RCC 7860 (cell line): ENCODE results near the gene UBQLN4.
"Not testable (repeated sequence)": the region's sequence is repeated elsewhere in the genome, so short reads cannot be mapped to it uniquely, and the experiment has no call there.

Experiments
- DNase-seq: peaks from one replicate; pipeline ENCODE4 v3.0.0-alpha.2; 2015; ENCODE audit warnings: low spot score
- FAIRE-seq: peaks from 2 replicates; lab custom pipeline; 2012; peaks lifted over from hg19 to GRCh38; lab: Jason Lieb, UNC

The UBQLN4 gene

DNA sequence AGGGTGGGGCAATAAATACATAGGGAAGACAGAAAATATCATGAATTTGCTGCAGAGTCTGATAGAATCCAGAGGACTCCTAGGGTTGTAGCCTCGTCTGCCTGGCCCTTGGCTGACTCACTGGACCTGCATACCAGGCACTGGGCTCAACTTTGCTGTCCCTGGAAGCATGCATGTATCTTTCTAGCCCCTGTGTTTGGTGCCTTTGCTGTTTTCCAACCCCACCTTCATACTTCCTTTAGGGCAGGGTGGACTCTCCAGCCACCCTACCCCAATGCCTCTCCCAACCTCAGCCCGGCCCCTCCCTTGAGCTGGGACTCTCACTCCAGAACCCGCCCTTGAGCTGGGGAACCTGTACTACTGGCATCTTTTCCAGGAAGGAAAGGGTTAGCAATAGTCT is 8.6 kb upstream of the UBQLN4 start:
- FAIRE-seq (no peak), DNase-seq (no peak)

DNA sequence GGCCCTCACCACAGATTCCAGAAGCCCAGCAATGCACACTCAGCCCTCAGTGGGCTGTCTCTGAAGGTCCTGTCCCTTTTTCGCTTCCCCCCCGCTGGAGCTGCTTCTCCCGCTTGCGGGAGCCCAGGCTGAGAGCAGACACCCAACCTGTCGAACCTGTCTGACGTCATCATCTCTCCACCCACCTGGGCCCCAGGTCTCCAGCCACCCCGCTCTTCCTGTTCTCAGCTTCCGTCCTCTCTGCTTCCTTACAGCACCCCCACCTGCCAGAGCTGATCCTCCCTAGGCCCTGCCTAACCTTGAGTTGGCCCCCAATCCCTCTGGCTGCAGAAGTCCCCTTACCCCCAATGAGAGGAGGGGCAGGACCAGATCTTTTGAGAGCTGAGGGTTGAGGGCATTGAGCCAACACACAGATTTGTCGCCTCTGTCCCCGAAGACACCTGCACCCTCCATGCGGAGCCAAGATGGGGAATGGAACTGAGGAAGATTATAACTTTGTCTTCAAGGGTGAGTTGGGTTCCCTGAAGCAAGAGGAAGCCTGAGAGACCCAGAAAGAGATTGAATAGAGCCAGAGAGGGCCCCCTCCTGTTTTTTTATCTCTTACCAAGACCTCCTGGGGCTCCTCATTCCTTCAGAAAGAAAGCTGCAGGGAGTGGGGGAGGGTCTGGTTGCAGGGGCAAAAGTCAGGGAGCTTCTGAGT is 7.5 kb upstream of the UBQLN4 start, which contains the start of gene RAB25:
RAB25 (plus strand) TSS at position 224 of the 700 bp plus-strand sequence; CDS start at position 465, 241 bp downstream.
- DNase-seq (no peak), FAIRE-seq (no peak)

DNA sequence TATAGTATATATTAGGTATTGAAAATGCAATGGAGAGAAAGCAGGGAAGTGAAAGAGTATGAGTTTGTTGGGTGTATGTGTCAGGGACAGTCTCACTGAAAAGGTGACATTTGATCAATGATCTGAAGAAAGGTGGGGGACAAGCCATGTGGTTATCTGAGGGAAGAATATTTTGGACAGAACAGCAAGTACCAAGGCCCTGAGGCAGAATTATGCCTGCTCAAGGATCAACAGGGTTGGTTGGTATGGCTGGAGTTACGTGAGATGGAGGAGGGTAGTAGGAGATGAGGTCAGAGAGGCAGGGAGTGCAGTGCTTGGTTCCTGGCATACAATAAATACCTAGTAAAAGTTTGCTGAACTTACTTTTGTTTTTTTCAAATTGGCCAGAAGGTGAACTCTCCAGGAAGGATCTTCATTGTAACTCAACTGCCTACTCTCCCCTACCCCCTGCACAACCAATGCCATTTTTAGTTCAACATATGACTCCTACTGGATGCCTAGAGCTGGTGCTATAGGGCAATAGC is 2.8 kb upstream of the UBQLN4 start:
- DNase-seq (no peak), FAIRE-seq (no peak)

DNA sequence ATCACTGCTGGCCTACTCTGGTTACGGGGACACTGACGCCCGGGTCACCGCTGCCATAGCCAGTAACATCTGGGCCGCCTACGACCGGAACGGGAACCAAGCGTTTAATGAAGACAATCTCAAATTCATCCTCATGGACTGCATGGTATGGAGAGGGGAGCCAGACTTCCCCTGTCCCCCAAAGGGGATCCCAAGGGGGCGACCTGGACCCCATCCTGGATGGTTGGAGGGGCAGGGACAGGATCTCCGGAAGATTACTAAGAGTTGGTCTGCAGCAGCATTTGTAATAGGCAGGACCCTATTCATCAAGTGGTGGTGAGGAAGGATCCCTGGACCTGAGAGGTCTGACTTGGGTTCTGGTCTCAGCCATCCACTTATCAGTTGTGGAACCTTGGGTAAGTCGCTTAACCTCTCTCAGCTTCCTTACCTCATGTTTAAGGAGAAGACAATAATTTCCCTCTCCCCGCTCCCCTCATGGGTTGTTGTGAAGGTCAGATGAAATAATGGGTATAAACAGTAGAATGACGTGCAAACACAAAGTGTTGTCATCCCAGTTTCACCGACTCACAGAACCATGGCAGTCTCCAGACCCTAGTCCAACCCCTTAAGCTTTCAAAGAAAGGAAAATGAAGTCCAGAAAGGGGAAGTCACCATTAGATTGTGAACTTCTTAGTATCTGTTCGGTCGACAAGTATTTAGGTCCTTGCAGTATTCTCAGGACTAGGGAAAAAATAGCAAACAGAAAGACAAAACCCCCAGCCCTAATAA is 1.9 kb upstream of the UBQLN4 start:
- FAIRE-seq, result no peak
- DNase-seq, result no peak

DNA sequence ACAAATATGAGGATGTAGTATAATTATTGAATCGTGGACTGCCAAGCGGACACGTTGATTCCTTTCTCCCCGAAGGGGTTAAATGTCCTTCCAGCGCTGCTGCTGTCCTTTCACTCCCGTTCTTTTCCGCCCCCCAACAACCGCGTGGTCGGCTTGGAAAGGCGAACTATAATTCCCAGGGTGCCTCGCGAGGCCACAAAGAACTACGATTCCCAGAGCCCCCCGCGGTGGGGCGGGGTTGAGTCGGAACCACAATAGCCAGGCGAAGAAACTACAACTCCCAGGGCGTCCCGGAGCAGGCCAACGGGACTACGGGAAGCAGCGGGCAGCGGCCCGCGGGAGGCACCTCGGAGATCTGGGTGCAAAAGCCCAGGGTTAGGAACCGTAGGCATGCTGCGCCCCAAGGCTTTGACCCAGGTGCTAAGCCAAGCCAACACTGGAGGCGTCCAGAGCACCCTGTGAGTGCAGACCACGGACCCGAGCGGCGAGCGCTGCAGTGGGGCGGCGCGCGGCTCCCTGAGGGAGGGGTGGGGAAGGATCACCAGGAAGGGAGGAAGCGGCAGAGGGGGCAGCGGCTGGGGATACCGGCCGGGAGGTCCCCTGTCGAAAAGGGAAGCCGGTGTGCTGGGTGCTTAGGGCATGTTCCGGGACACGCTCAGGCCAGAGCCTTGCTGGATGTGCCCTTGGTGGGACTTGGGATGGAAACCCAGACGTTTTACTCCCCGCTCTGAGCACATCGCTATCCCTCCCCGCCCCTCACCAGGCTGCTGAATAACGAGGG is 1.1 kb upstream of the UBQLN4 start, which contains the start of gene LAMTOR2:
LAMTOR2 (plus strand) TSS at position 283 of the 781 bp plus-strand sequence; CDS start at position 391, 108 bp downstream.
- DNase-seq (peak; percentile 94), FAIRE-seq (peak; percentile 83)

DNA sequence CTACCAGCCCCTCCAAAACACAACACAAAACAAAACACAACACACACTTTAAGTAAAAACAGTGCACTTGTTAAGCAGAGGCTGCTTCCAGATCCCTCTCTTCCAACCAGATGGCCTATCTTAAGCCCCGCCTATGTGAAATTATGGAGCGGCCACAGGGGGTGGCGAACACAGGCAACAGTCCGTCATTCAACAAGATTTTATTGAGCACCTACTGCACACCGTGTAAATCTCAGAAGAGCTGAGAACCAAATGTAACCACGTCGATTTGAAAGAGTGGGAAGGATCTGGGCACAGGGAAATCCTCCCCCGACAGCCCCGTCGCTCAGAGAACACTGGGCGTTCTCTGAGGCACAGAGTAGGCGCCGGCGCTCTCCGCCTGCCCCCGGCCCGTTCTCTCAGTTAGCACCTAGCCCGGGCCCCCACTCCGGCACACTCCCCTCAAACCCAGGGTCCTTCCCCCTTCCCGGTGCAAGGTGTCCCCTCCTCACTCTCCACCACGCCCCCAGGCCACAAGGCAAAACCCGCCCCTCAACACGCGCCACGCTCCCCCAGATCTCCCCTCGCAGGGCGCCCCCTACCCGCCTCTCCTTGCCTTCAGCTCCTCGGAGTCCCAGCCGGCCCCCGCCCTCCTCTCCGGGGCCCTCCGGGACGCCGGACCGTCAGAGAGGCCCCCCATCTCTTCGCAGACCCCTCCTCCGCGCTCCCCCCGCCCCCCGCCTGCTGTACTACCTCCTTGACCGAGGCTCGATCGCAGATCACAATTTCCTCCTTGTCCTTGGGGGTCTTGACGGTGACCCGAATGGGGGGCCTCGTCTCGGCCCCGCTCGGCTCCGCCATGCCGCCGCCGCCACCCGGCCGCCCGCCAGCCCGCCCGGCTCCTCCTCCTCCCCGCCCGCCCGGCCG is 483 bp downstream of the UBQLN4 start:
- no peak for FAIRE-seq
- DNase-seq, result peak; percentile 57

DNA sequence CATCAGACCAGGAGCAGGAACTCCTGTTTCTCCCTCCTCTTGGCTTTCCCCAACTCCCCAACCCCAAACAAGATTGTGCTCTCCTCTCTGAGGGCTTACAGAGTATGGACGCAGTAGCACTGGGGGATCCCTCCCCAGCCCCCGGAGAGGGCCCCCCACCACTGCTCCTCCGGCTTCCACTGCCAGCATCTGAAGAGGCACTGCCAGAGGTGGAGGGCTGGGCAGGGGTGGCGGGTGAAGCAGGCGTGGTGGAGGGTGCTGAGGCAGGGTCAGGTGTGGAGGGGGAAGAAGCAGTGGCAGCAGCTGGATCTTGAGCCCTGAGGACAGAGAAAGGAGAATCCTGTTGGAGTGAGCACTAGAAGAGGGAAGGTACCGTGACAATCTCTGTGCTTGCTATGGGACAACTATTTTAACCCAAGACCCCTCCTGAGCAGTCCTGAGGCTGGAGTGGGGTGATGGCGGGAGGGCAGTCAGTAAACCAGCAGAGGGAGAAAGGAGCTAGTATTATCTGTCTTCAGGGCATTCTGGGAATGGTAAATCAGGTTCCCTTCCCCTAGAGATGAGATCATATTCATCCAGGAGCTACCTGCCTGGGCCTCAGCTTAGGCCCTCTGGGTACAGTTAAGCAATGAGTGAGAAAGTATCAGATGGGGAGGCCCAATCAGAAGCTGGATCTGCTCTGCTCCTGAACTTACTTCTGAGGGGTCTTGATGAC is 2.4 kb downstream of the UBQLN4 start:
- FAIRE-seq, result no peak
- DNase-seq, result no peak

DNA sequence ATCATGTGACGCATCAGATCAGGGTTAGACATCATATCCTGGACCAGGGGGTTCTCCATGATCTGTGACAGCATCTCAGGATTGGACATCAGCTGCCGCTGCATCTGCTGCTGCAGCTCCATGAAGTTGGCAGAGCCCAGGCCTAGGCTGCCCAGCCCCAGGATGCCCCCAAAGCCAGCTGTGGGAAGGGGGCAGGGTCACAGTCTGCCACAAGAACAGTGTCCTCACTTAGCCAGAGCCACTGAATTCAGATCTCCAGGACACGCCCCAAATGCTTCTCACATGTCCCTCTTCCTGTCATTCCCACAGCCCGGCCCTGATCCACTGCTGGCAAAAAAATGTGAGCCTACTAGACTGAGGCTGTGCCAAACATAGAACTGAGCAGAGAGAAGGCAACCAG is 3.2 kb downstream of the UBQLN4 start:
- FAIRE-seq, result no peak
- DNase-seq, result no peak

DNA sequence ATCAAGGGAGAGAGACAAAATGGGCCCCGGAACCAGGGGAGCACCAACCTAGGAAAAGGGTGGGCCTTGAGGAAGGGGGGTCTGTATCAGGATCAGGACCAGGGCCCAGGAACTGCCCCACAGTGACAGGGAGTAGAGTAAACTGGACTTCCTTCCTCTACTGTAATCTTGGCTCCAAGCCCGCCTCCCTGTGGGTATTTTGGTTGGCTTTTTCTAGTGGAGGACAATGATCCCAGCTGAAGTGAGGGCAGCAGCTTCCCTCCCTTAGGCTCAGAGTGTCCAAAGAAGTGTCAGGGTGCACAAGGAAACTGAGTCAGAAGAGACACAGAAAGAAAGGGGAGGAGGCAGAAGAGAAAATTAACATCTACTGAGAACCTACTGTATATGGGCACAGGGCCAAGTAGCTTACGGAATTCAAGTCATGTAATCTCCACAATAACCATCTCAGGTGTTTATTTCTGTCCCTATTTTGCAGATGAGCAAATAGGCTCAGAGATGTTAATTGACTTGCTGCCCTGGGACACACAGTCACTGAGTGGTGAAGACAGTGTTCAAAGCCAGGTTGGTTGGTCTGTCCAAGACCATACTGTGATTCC is 4.8 kb downstream of the UBQLN4 start:
- FAIRE-seq (no peak), DNase-seq (no peak)

DNA sequence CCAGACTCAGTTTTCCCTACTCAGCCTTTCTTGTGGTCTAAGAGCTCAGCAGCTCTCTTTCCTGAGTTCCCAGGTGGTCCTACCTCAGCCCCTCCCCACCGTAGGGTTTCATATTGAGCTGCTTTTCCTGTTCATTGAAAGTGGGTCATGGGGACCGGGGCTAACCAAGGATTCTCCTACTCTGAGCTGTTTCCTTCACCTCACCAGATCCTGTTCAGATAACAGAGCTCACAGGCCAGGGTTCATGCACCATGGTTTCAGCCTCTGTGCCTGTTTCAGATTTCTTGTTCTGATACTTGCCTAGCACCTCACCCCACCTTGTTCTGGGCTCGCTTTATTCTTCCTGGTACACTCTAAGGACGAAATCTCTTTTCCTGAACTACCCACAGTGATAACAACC is 8.5 kb downstream of the UBQLN4 start:
- DNase-seq, result no peak
- FAIRE-seq, result no peak

DNA sequence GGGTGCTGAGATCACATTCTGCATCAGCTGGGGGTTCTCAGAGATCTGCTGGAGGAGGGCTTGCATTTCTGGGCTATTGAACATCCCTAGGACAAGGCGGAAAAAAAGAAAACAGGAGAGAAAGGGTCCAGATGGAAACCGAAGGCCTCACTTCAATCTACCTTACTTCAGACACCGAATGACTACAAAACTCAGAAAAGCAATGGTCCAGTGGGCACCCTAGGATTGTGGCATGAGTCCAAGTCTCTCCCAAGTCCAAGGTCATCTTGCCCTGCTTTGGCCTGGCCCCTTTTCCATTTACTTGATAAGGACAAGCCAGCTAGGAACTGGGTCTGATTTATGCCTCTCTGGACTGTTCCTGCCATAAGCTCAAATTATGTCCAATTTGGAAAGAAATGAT is 10.8 kb downstream of the UBQLN4 start:
- FAIRE-seq, result no peak

DNA sequence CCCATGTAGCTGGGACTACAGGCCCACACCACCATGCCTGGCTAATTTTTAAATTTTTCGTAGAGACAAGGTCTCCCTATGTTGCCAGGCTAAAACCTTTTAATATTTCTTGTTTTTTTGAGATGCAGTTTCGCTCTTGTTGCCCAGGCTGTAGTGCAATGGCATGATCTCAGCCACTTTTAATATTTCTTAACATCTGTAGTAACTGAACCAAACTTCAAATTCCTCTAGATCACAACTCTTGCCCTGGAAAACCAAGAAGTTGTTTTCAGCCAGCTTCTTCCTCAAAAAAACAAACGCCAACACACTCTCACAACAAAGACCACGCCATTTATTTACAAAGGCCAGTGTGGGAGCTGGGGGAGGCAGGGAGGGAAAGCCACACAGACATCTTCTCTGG is 18.6 kb downstream of the UBQLN4 start:
- DNase-seq, FAIRE-seq: not testable (repeated sequence)

More for the DNA sequence above, 10.8 kb downstream of the UBQLN4 start:
- DNase-seq, result no peak

DNA sequence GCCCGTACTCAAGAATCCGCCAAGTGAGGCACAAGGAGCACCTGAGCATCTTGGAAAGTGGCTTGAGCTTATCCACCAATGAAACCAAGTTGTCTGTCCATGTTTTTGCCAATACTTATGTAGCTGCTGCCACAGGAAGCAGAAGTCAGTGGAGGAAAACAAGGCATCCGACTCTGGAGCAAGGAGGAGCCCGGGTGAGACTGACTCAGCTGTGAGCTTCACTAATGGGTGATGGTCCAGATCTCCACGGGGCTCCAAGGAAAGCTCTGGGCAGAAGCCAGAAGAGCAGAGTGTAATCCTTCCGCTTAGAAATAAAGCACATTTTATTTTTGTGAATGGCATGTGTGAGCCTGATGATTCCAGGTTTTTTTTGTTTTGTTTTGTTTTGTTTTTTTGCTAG is 20.6 kb downstream of the UBQLN4 start:
- no peak for FAIRE-seq
- DNase-seq, result no peak

DNA sequence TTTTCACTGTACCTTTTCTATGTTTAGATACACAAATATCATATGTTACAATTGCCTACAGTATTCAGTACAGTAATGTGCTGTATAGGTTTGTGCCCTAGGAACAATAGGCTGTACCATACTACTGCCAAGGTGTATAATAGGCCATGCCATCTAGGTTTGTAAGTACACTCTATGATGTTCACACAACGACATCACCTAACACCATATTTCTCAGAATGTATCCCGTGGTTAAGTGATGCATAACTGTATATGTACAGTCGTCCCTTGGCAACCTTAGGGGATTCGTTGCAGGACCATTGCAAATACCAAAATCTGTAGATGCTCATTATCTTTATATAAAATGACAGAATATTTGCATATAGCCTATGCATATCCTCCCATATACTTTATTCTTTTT is 27.0 kb downstream of the UBQLN4 start:
- DNase-seq (no peak), FAIRE-seq (no peak)

DNA sequence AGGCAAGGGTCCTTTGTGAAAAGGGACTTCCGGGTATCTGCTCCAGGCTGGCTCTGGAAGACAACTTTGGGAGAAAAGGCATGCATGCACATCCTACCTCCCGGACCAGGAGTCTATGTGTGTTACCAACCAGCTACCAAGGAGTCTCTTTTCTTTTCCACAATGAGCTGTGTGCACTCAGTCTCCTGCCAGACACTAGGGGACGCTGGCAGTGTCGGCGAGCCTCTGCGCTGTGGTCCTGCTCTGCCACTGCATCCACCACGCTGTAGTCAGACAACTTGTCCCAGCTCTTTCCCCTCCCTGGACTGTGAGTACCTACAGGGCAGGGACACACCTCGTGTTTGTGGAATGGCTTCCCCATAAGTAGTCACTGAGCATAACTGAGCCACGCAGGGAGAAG is 27.7 kb downstream of the UBQLN4 start:
- DNase-seq (no peak), FAIRE-seq (no peak)

DNA sequence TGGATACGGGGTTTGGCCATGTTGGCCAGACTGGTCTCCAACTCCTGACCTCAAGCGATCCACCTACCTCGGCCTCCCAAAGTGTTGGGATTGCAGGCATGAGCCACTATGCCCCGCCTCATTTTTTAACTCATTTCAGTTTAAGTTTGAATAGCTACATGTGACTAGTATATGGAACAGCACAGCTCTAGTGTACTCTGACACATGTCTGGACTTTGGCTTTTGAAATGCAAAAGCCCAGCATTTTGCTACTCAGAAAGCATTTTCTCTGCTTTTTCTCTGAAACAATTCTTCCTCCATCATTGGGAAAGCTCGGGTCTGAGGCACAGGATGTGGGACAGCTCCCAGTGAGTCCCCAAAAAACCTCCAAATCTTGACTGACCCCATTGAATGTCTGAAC is 28.8 kb downstream of the UBQLN4 start:
- FAIRE-seq (no peak), DNase-seq (no peak)

DNA sequence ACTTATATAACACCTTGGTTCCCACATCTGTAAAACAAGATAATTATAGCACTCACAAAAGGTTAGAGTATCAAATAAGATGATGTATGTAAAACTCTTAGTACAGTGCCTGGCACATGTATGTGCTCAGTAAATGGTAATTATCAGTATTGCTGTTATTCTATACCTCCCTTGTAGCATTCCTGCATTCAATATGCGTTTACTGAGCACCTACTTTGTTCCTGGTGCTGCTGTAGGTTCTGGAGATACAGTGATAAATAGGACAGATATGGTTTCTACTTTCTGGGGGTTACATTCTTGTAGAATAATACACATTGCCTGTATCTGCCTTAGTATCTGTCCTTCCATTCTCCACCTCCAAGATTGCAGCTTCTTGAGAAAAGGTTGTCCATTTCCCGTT is 31.6 kb downstream of the UBQLN4 start:
- FAIRE-seq (no peak), DNase-seq (no peak)

DNA sequence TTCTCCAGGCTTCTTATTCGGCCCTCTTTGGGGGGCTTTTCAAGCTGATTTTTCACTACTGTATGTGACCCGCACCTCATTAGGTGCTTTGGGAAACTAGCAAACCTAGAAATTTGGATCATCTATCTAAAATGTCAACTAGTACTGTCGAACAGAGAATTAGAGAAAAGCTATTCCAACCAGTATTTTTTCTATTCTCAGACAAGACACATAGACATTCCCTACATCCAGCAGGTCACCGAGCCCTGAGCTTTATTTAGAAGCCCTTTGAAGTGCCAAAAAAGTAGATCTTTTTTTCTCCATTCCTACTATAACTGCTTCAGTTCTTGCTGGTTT is 32.5 kb downstream of the UBQLN4 start:
- FAIRE-seq, result no peak
- no peak for DNase-seq
